Measurements from ENCODE around the gene MGAT3.

- TF ChIP-seq CTCF (IDR thresholded peaks at IDR 0.05; ENCODE audit: poor library complexity, severe bottlenecking) (no peak), MXI1 (conservative IDR thresholded peaks at IDR 0.05; ENCODE audit: poor library complexity, severe bottlenecking) (no peak), POLR2AphosphoS5 (IDR thresholded peaks at IDR 0.05) (no peak), EP300 (conservative IDR thresholded peaks at IDR 0.05; ENCODE audit: poor library complexity, severe bottlenecking) (no peak), EZH2 (IDR thresholded peaks at IDR 0.05; ENCODE audit: borderline replicate concordance, insufficient read depth, low read length, poor library complexity, severe bottlenecking) (no peak), RAD21 (conservative IDR thresholded peaks at IDR 0.05) (no peak)
These were observed 68.8 kb downstream of the MGAT3 start for GRCh38 chr22:39525658-39525975.

All from neural cell (in vitro differentiated cells).